ENCODE results near the gene SLC41A3. TPM values are rescaled to one million over a fixed set of nuclear protein-coding genes. Genes with fewer than 3 reads are reported as not detected.

Gene SLC41A3
- total and polyA plus RNA-seq, 2 of the 4 experiments (the other 2 are of a cell fraction), result 30.5 to 43.5 TPM

GRCh38 chr3:126117786-126118185 is 33.9 kb upstream of the SLC41A3 start:
- H3K9me3 ChIP-seq (ENCODE audit: control insufficient read depth, insufficient read depth, low read length), result 0 out of 2 replicates have a peak, but pooled peaks cover 2% of the 10 kb centered on the region
- POLR2A ChIA-PET (ENCODE audit: unreplicated experiment), result no interaction called here
- H3K56ac ChIP-seq (ENCODE audit: extremely low read depth, insufficient read depth, low read length), result no peak overlapping the region
- H3K9ac ChIP-seq (ENCODE audit: low read depth, low read length), result no peak overlapping the region
- no peak overlapping the region for H2BK120ac ChIP-seq (ENCODE audit: low read depth, low read length)
- DNase-seq (no peak), ATAC-seq (ENCODE audit: low read depth) (no peak)
- no peak overlapping the region for H3K4me3 ChIP-seq (ENCODE audit: insufficient read depth, low read depth, low read length)
- no peak overlapping the region for H2AK9ac ChIP-seq (replicated peaks; ENCODE audit: low read depth, low read length, poor library complexity)
- no peak overlapping the region for H2BK5ac ChIP-seq (ENCODE audit: low read depth, low read length, poor library complexity, severe bottlenecking)
- no peak overlapping the region for H2AFZ ChIP-seq (replicated peaks; ENCODE audit: low read length, poor library complexity)
- H3K36me3 ChIP-seq (ENCODE audit: control insufficient read depth, insufficient read depth, low read length), result no peaks in the 10 kb centered on the region
- TF ChIP-seq CEBPB (IDR thresholded peaks at IDR 0.05; ENCODE audit: low read depth, low read length) (no peak), MXI1 (IDR thresholded peaks at IDR 0.05; ENCODE audit: borderline replicate concordance, low read depth, low read length) (no peak), POLR2A (IDR thresholded peaks at IDR 0.05; ENCODE audit: low read depth, low read length) (no peak), RCOR1 (IDR thresholded peaks at IDR 0.05; ENCODE audit: insufficient replicate concordance, low read length) (no peak), NFE2L2 (IDR thresholded peaks at IDR 0.05; ENCODE audit: low read depth, low read length) (no peak), MAZ (IDR thresholded peaks at IDR 0.05; ENCODE audit: borderline replicate concordance, low read depth, low read length) (no peak), USF2 (IDR thresholded peaks at IDR 0.05; ENCODE audit: low read depth, low read length) (no peak), MAFK (IDR thresholded peaks at IDR 0.05; ENCODE audit: low read depth, low read length) (no peak), SMC3 (IDR thresholded peaks at IDR 0.05; ENCODE audit: low read depth, low read length) (no peak), ELK1 (IDR thresholded peaks at IDR 0.05; ENCODE audit: borderline replicate concordance, low read depth, low read length) (no peak), RFX5 (IDR thresholded peaks at IDR 0.05; ENCODE audit: low read depth, low read length) (no peak), RAD21 (IDR thresholded peaks at IDR 0.05; ENCODE audit: low read length) (no peak), BHLHE40 (IDR thresholded peaks at IDR 0.05; ENCODE audit: low read depth, low read length) (no peak)
- H3K14ac ChIP-seq (replicated peaks; ENCODE audit: low read depth, low read length), result no peak overlapping the region
- H3K4ac ChIP-seq (ENCODE audit: low read depth, low read length), result no peak overlapping the region
- no TSS peak for BruUV-seq (replicated peaks)
- H3K9me1 ChIP-seq (ENCODE audit: insufficient read depth, low read length), result no peaks in the 10 kb centered on the region
- no peak overlapping the region for H4K8ac ChIP-seq (ENCODE audit: low read depth in 2 of 2, low read length in 2 of 2)
- H3K27ac ChIP-seq (ENCODE audit: insufficient read depth, low read length), result no peak overlapping the region
- H2AK5ac ChIP-seq (ENCODE audit: low read depth, low read length), result no peak overlapping the region
- H4K5ac ChIP-seq (ENCODE audit: low read depth, low read length), result no peak overlapping the region
- H2BK20ac ChIP-seq (ENCODE audit: low read depth, low read length), result no peak overlapping the region
- H3K4me1 ChIP-seq (ENCODE audit: control insufficient read depth, insufficient read depth, low read length), result no peaks in the 10 kb centered on the region
- peaks cover 39% of the 10 kb centered on the region for H3K27me3 ChIP-seq (ENCODE audit: control insufficient read depth, insufficient read depth, low read length)
- CTCF ChIA-PET, result interaction anchor here (0.6 to 1.1 kb wide), 2 partner anchors 16 to 254 kb away, joined by 3 read pairs; no protein-coding TSS in a partner anchor
- no peaks in the 10 kb centered on the region for H3K79me1 ChIP-seq (ENCODE audit: low read depth in 1 of 2, low read length in 2 of 2)
- intact Hi-C loops (cut with micrococcal nuclease) (no loop called here), in situ Hi-C loops (cut with MboI; ENCODE audit: low sequenced_read_pairs) (loop anchor here (10.0 kb wide), 1 partner anchor 257 kb away; no protein-coding TSS in a partner anchor), dilution Hi-C loops (cut with HindIII; ENCODE audit: low sequenced_read_pairs, unreplicated experiment) (no loop called here)
- 34% methylated on average over 4 of the region's 9 CpGs; no CpG with 5 or more reads in 1 of the 2 experiments for WGBS, 2 experiments (ENCODE audit: extremely low coverage in 2 of 2, insufficient read length in 1 of 2)
- no peak overlapping the region for H3K23ac ChIP-seq (ENCODE audit: low read depth, low read length)
- H4K20me1 ChIP-seq (ENCODE audit: insufficient read depth, low read length), result no peaks in the 10 kb centered on the region
- no peak overlapping the region for H3K4me2 ChIP-seq (ENCODE audit: low read depth, low read length)
- H2BK15ac ChIP-seq (ENCODE audit: low read depth, low read length), result no peak overlapping the region
- H3K18ac ChIP-seq (ENCODE audit: low read depth, low read length), result no peak overlapping the region
- H4K91ac ChIP-seq (ENCODE audit: insufficient read depth, low read depth, low read length), result no peak overlapping the region

All from IMR-90 (cell line).